Panc1 (cell line): ENCODE results near the gene RNF11. TPM values are rescaled to one million over a fixed set of nuclear protein-coding genes. Genes with fewer than 3 reads are reported as not detected.

ENCODE experiments used
- ATAC-seq: fragments of 200-7000 bp; cut with Tn5 transposase; 2 replicates; pipeline ENCODE4 v1.9.1; 2020; ENCODE audit warnings: mild to moderate bottlenecking, moderate library complexity
- Bru-seq: library from RNA; stranded (reverse); fragments of 400-500 nt; gene quantifications from one replicate; lab custom pipeline; 2021; lab: Mats Ljungman, UMichigan
- BruChase-seq, 2 experiments: library from RNA; stranded (reverse); fragments of 400-500 nt; gene quantifications; one replicate each; lab custom pipeline; 2021; lab: Mats Ljungman, UMichigan
- BruUV-seq: library from RNA; stranded (reverse); fragments of 400-500 nt; replicated peaks from 2 replicates; lab custom pipeline; 2021; lab: Mats Ljungman, UMichigan
- CTCF ChIA-PET: fragments of 300-600 bp; sonication (Branson Sonifier 250); formaldehyde crosslinking; loops from one replicate; lab custom pipeline; 2022; ENCODE audit warnings: antibody characterized with exemption; lab: Charles Lee
- POLR2A ChIA-PET: fragments of 300-600 bp; sonication (Branson Sonifier 250); formaldehyde crosslinking; loops from one replicate; lab custom pipeline; 2022; ENCODE audit warnings: antibody characterized with exemption; lab: Charles Lee
- DNase-seq: peaks from one replicate; pipeline ENCODE4 v3.0.0-alpha.2; 2010; ENCODE audit warnings: low read depth, low spot score
- H3K27ac ChIP-seq: 2 replicates; pipeline ENCODE4 v1.5.1; 2011; ENCODE audit warnings: mild to moderate bottlenecking, low read length, inconsistent platforms
- H3K27me3 ChIP-seq: fragments of 200-500 bp; sonication (Bioruptor generic); 2 replicates; pipeline ENCODE4 v1.6.0; 2014; ENCODE audit warnings: low read length, inconsistent platforms; ENCODE audit not compliant: control insufficient read depth, insufficient read depth
- H3K36me3 ChIP-seq: fragments of 200-500 bp; sonication (Bioruptor generic); 2 replicates; pipeline ENCODE4 v1.5.1; 2014; ENCODE audit warnings: inconsistent platforms, mild to moderate bottlenecking, low read length, moderate library complexity; ENCODE audit not compliant: control insufficient read depth, insufficient read depth
- H3K4me1 ChIP-seq: 2 replicates; pipeline ENCODE4 v1.5.1; 2011; ENCODE audit warnings: inconsistent platforms, mild to moderate bottlenecking, low read length, moderate library complexity; ENCODE audit not compliant: control insufficient read depth, insufficient read depth
- H3K4me3 ChIP-seq, 2 experiments: 2 replicates each; pipeline ENCODE4 v1.5.1; 2011 to 2012; ENCODE audit warnings: low read depth in 2 of 2, low read length in 2 of 2, mild to moderate bottlenecking in 2 of 2, inconsistent platforms in 1 of 2, moderate library complexity in 1 of 2
- H3K9me3 ChIP-seq: fragments of 200-500 bp; sonication (Bioruptor generic); 2 replicates; pipeline ENCODE4 v1.5.1; 2014; ENCODE audit warnings: low read depth, mild to moderate bottlenecking, inconsistent platforms, low read length, moderate library complexity; ENCODE audit not compliant: control insufficient read depth, insufficient read depth
- POLR2AphosphoS5 ChIP-seq: IDR thresholded peaks from 2 replicates; pipeline ENCODE4 v1.6.1; 2012; ENCODE audit warnings: mild to moderate bottlenecking, low read depth, low read length, moderate library complexity
- SIN3A ChIP-seq: IDR thresholded peaks from 2 replicates; pipeline ENCODE4 v1.6.1; 2012; ENCODE audit warnings: low read depth, mild to moderate bottlenecking, low read length, moderate library complexity, borderline replicate concordance; ENCODE audit not compliant: insufficient read depth
- TCF7L2 ChIP-seq: IDR thresholded peaks from 2 replicates; pipeline ENCODE4 v1.6.1; 2011; ENCODE audit warnings: mild to moderate bottlenecking, low read depth, low read length, inconsistent platforms
- in situ Hi-C: cut with HindIII; loops from 2 replicates; pipeline ENCODE4 v1.10.0; 2016; ENCODE audit warnings: low sequenced_read_pairs, low pct_unique_long_range_greater_than_20kb
- intact Hi-C: fragments of 100-400 bp; cut with micrococcal nuclease; formaldehyde crosslinking; loops from one replicate; pipeline ENCODE4 v1.10.0; 2022; ENCODE audit not compliant: unreplicated experiment
- long read RNA-seq: library from polyadenylated mRNA; unstranded; transcript quantifications from one replicate; pipeline ENCODE4 v2.0.0, GENCODE V29; 2021; ENCODE audit not compliant: unreplicated experiment
- polyA plus RNA-seq: library from polyadenylated mRNA; unstranded; fragments of >200 nt; gene quantifications from one replicate; pipeline ENCODE4 v1.2.1, GENCODE V29; 2012; ENCODE audit warnings: missing spikeins; ENCODE audit not compliant: insufficient read length
- total RNA-seq: library from RNA; stranded (reverse); gene quantifications from one replicate; pipeline ENCODE4 v1.2.1, GENCODE V29; 2021; ENCODE audit not compliant: unreplicated experiment
- TF ChIP-seq, protein P1 (sequence below), 2 experiments: IDR thresholded peaks; 2 replicates each; pipeline ENCODE4 v1.6.1; 2011 to 2012; ENCODE audit warnings: low read depth in 2 of 2, control low read depth in 1 of 2, low read length in 1 of 2, mild to moderate bottlenecking in 1 of 2, moderate library complexity in 1 of 2; ENCODE audit not compliant: insufficient read depth in 1 of 2
- TF ChIP-seq, protein P2 (sequence below): fragments of 450-650 bp; IDR thresholded peaks from 2 replicates; pipeline ENCODE4 v1.5.1; 2017; ENCODE audit warnings: mild to moderate bottlenecking

Gene RNF11, protein sequence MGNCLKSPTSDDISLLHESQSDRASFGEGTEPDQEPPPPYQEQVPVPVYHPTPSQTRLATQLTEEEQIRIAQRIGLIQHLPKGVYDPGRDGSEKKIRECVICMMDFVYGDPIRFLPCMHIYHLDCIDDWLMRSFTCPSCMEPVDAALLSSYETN
- total RNA-seq (86.0 TPM), Bru-seq, nascent RNA (percentile 80 among the genes with signal in this experiment), BruChase-seq, experiment 1, labeled RNA remaining after a 2-hour chase (percentile 82 among the genes with signal in this experiment), BruChase-seq, experiment 2, labeled RNA remaining after a 6-hour chase (percentile 92 among the genes with signal in this experiment)
- polyA plus RNA-seq: 89.5 TPM
- long read RNA-seq, transcript RNF11-201 (3 exons, 3,084 nt): major isoform, 360 of 377 reads
- long read RNA-seq, partial matches to known transcripts: 9 of 377 reads
- long read RNA-seq, other reads (novel, unspliced or antisense): 7 of 377 reads

DNA sequence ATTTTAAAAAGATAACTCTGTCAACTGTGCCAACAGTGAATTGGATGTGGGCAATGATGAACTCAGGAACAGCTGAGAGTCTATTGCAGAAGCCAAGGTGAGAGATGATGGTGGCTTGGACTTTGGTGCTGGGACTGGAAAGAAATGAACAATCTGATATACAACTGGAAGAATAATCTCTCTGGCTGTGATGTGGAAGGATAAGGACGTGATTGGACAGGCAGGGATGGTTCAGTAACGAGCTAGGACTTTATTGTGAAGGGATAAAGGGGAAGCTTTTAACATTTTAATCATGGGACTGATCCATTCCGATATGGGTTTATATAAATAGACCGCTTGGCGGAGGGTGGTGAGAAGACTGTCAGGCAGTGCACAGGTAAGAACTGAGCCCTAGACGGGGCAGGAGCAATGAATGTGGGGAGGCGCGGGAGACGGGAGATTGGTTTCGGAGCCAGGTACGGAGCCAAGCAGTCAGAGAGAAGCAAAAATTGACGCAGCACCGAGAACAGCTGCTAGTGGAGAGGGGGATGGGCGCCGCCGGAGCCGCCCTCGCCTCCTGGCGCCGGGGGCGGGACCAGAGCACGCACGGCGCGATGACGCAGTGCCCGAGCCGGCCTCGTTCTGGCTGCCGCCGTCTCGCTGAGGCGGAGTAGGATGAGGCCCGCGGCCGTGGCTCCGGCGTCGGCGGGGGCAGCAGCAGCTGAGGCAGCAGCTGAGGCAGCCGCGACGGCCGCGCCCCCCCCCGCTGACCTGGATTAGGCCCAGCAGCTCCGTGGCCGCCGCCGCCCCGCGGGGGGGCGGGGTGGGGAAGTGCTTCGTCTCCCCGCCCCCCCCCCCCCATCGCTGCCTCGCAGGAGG, at the start of gene RNF11:
TSS of gene RNF11 (plus strand) at position 601 of the 858 bp plus-strand sequence. CDS start 484 bp downstream, outside the sequence.
- intact Hi-C loops: no loop called here
- Histone ChIP-seq H3K36me3 (no peaks in the 10 kb centered on the region), H3K4me1 (peaks cover 21% of the 10 kb centered on the region), H3K4me3 (peak within 1 kb of the TSS; percentile 88 to 98), H3K27me3 (no peaks in the 10 kb centered on the region), H3K27ac (peak within 1 kb of the TSS; percentile 92), H3K9me3 (no peaks in the 10 kb centered on the region)
- POLR2A ChIA-PET: interaction anchor here (0.6 kb wide), 1 partner anchor 56 kb away, joined by 9 read pairs; no protein-coding TSS in a partner anchor
- DNase-seq: peak; percentile 58
- in situ Hi-C loops: no loop called here
- CTCF ChIA-PET: interaction anchor here (0.8 kb wide), 1 partner anchor 47 kb away, joined by 3 read pairs; no protein-coding TSS in a partner anchor
- peak; percentile 57; the same call in 1 of the 2 replicates for TF ChIP-seq POLR2AphosphoS5
- TF ChIP-seq SIN3A: peak; percentile 66; the same call in 1 of the 2 replicates
- TF ChIP-seq, protein P1, sequence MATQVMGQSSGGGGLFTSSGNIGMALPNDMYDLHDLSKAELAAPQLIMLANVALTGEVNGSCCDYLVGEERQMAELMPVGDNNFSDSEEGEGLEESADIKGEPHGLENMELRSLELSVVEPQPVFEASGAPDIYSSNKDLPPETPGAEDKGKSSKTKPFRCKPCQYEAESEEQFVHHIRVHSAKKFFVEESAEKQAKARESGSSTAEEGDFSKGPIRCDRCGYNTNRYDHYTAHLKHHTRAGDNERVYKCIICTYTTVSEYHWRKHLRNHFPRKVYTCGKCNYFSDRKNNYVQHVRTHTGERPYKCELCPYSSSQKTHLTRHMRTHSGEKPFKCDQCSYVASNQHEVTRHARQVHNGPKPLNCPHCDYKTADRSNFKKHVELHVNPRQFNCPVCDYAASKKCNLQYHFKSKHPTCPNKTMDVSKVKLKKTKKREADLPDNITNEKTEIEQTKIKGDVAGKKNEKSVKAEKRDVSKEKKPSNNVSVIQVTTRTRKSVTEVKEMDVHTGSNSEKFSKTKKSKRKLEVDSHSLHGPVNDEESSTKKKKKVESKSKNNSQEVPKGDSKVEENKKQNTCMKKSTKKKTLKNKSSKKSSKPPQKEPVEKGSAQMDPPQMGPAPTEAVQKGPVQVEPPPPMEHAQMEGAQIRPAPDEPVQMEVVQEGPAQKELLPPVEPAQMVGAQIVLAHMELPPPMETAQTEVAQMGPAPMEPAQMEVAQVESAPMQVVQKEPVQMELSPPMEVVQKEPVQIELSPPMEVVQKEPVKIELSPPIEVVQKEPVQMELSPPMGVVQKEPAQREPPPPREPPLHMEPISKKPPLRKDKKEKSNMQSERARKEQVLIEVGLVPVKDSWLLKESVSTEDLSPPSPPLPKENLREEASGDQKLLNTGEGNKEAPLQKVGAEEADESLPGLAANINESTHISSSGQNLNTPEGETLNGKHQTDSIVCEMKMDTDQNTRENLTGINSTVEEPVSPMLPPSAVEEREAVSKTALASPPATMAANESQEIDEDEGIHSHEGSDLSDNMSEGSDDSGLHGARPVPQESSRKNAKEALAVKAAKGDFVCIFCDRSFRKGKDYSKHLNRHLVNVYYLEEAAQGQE (IDR thresholded peaks at IDR 0.05; ENCODE audit: insufficient read depth in 1 of 2, low read depth in 2 of 2, low read length in 1 of 2): no peak
- no TSS peak for BruUV-seq
- peak; percentile 98 for ATAC-seq

DNA sequence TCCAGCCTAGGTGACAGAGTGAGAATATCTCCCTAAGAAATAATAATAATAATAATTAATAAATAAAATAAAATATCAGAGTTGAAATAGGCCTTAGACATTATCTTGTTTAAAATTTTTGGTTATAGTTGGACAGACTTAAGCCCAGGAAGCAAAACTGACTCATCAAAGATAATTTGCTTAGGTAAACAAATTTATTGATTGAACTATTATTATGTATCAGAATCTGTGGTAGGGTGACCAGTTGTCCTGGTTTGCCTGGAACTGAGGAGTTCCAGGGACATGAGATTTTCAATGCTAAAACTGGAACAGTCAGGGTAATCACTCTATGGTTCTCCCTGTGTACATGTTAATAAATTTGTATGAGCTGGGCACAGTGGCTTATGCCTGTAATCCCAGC, 47.8 kb upstream of the RNF11 start:
- Histone ChIP-seq H3K4me1 (no peaks in the 10 kb centered on the region), H3K27ac (no peak overlapping the region), H3K4me3 (no peak overlapping the region), H3K27me3 (no peaks in the 10 kb centered on the region), H3K36me3 (no peaks in the 10 kb centered on the region), H3K9me3 (no peaks in the 10 kb centered on the region)
- no peak for ATAC-seq
- TF ChIP-seq, protein P1 (IDR thresholded peaks at IDR 0.05; ENCODE audit: insufficient read depth in 1 of 2, low read depth in 2 of 2, low read length in 1 of 2): no peak
- TF ChIP-seq POLR2AphosphoS5 (no peak), SIN3A (no peak), TCF7L2 (no peak)
- TF ChIP-seq, protein P2, sequence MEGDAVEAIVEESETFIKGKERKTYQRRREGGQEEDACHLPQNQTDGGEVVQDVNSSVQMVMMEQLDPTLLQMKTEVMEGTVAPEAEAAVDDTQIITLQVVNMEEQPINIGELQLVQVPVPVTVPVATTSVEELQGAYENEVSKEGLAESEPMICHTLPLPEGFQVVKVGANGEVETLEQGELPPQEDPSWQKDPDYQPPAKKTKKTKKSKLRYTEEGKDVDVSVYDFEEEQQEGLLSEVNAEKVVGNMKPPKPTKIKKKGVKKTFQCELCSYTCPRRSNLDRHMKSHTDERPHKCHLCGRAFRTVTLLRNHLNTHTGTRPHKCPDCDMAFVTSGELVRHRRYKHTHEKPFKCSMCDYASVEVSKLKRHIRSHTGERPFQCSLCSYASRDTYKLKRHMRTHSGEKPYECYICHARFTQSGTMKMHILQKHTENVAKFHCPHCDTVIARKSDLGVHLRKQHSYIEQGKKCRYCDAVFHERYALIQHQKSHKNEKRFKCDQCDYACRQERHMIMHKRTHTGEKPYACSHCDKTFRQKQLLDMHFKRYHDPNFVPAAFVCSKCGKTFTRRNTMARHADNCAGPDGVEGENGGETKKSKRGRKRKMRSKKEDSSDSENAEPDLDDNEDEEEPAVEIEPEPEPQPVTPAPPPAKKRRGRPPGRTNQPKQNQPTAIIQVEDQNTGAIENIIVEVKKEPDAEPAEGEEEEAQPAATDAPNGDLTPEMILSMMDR: no peak
- BruUV-seq: no TSS peak
- intact Hi-C loops (loop anchor here (5.0 kb wide), 3 partner anchors 211 to 816 kb away; no protein-coding TSS in a partner anchor), in situ Hi-C loops (no loop called here)
- ChIA-PET CTCF (interaction anchor here (0.6 to 1.3 kb wide), 4 partner anchors 20 to 314 kb away, joined by 5 to 10 read pairs (median 8); no protein-coding TSS in a partner anchor), POLR2A (no interaction called here)
- no peak for DNase-seq
